ENCODE measurements around the gene ABHD10.
"Not testable (repeated sequence)": the region's sequence is repeated elsewhere in the genome, so short reads cannot be mapped to it uniquely, and the experiment has no call there.

The ABHD10 gene

GRCh38 chr3:112032098-112032731 is 53.4 kb downstream of the ABHD10 start:
- Histone ChIP-seq H3K27ac (no peak overlapping the region), H3K4me3 (ENCODE audit: low read depth in 1 of 2, low read length in 1 of 2) (no peak overlapping the region), H3K9me3 (no peaks in the 10 kb centered on the region), H3K4me1 (ENCODE audit: control insufficient read depth in 1 of 2, insufficient read depth in 1 of 2, low read depth in 1 of 2, low read length in 1 of 2) (no peaks in the 10 kb centered on the region), H3K36me3 (no peaks in the 10 kb centered on the region), H3K27me3 (no peaks in the 10 kb centered on the region)
- no peak for TF ChIP-seq CTCF (IDR thresholded peaks at IDR 0.05)

- Histone ChIP-seq H3K27ac (no peak within 1 kb of the TSS), H3K4me1 (ENCODE audit: control insufficient read depth in 1 of 2, insufficient read depth in 1 of 2, low read depth in 1 of 2, low read length in 1 of 2) (no peaks in the 10 kb centered on the region), H3K36me3 (no peaks in the 10 kb centered on the region), H3K4me3 (ENCODE audit: low read depth in 1 of 2, low read length in 1 of 2) (no peak within 1 kb of the TSS), H3K27me3 (no peaks in the 10 kb centered on the region), H3K9me3 (no peaks in the 10 kb centered on the region)
- TF ChIP-seq CTCF (IDR thresholded peaks at IDR 0.05) = no peak
These were observed 55.6 kb downstream of the ABHD10 start, which contains the start of gene TMPRSS7 for GRCh38 chr3:112034436-112034835. TSS of gene TMPRSS7 (plus strand) at chr3:112034736. CDS start at chr3:112034846, 110 bp downstream.

GRCh38 chr3:112035241-112035640 is 56.4 kb downstream of the ABHD10 start:
- TF ChIP-seq CTCF (IDR thresholded peaks at IDR 0.05) = no peak
- Histone ChIP-seq H3K27ac (no peak overlapping the region), H3K4me3 (ENCODE audit: low read depth in 1 of 2, low read length in 1 of 2) (no peak overlapping the region), H3K27me3 (no peaks in the 10 kb centered on the region), H3K4me1 (ENCODE audit: control insufficient read depth in 1 of 2, insufficient read depth in 1 of 2, low read depth in 1 of 2, low read length in 1 of 2) (no peaks in the 10 kb centered on the region), H3K36me3 (no peaks in the 10 kb centered on the region), H3K9me3 (no peaks in the 10 kb centered on the region)

- H3K27ac ChIP-seq; H3K36me3 ChIP-seq; H3K9me3 ChIP-seq; H3K4me1 ChIP-seq (ENCODE audit: control insufficient read depth in 1 of 2, insufficient read depth in 1 of 2, low read depth in 1 of 2, low read length in 1 of 2); H3K27me3 ChIP-seq; H3K4me3 ChIP-seq (ENCODE audit: low read depth in 1 of 2, low read length in 1 of 2): not testable (repeated sequence)
These were observed 58.4 kb downstream of the ABHD10 start for GRCh38 chr3:112037194-112037593.

- H3K9me3 ChIP-seq = no peaks in the 10 kb centered on the region
- no peak overlapping the region for H3K4me3 ChIP-seq (ENCODE audit: low read depth in 1 of 2, low read length in 1 of 2)
- H3K4me1 ChIP-seq (ENCODE audit: control insufficient read depth in 1 of 2, insufficient read depth in 1 of 2, low read depth in 1 of 2, low read length in 1 of 2) = peaks cover 0 to 2% of the 10 kb centered on the region in 2 experiments
- H3K27me3 ChIP-seq = no peaks in the 10 kb centered on the region
- H3K27ac ChIP-seq = no peak overlapping the region
- no peak for TF ChIP-seq CTCF (IDR thresholded peaks at IDR 0.05)
- no peaks in the 10 kb centered on the region for H3K36me3 ChIP-seq
These were observed 60.0 kb downstream of the ABHD10 start for GRCh38 chr3:112038863-112039262.

- Histone ChIP-seq H3K36me3 (no peaks in the 10 kb centered on the region), H3K4me3 (ENCODE audit: low read depth in 1 of 2, low read length in 1 of 2) (no peak overlapping the region), H3K4me1 (ENCODE audit: control insufficient read depth in 1 of 2, insufficient read depth in 1 of 2, low read depth in 1 of 2, low read length in 1 of 2) (peaks cover 0 to 4% of the 10 kb centered on the region in 2 experiments), H3K27me3 (no peaks in the 10 kb centered on the region), H3K9me3 (no peaks in the 10 kb centered on the region), H3K27ac (no peak overlapping the region)
- TF ChIP-seq CTCF (IDR thresholded peaks at IDR 0.05) = no peak
These were observed 62.5 kb downstream of the ABHD10 start for GRCh38 chr3:112041321-112041720.
